IMR-90 (cell line): ENCODE measurements around the gene SLC25A15. TPM values are rescaled to one million over a fixed set of nuclear protein-coding genes. Genes with fewer than 3 reads are reported as not detected.

Experiments used
- ATAC-seq: fragments of 200-7000 bp; cut with Tn5 transposase; 2 replicates; pipeline ENCODE4 v1.9.1; 2020; ENCODE audit warnings: low read depth, mild to moderate bottlenecking, moderate library complexity
- BruUV-seq: library from RNA; stranded (reverse); fragments of 400-500 nt; replicated peaks from 2 replicates; lab custom pipeline; 2021; lab: Mats Ljungman, UMichigan
- CTCF ChIA-PET: fragments of 300-600 bp; formaldehyde crosslinking; extraction: SDS; loops from one replicate; lab custom pipeline; 2021; ENCODE audit warnings: antibody characterized with exemption; lab: Yijun Ruan, JAX
- POLR2A ChIA-PET: fragments of 300-600 bp; sonication (Branson Sonifier 250); formaldehyde crosslinking; loops from one replicate; lab custom pipeline; 2022; ENCODE audit warnings: antibody characterized with exemption; ENCODE audit not compliant: unreplicated experiment; lab: Charles Lee
- DNase-seq: peaks from one replicate; pipeline ENCODE4 v3.0.0; 2013
- H2AFZ ChIP-seq: replicated peaks from 2 replicates; pipeline ENCODE3; 2013; ENCODE audit warnings: low read length, mild to moderate bottlenecking; ENCODE audit not compliant: poor library complexity
- H2AK5ac ChIP-seq: 2 replicates; pipeline ENCODE4 v1.6.1; 2013; ENCODE audit warnings: low read depth, low read length, inconsistent platforms
- H2AK9ac ChIP-seq: replicated peaks from 2 replicates; pipeline ENCODE3; 2013; ENCODE audit warnings: mild to moderate bottlenecking, low read depth, low read length, moderate library complexity; ENCODE audit not compliant: poor library complexity
- H2BK120ac ChIP-seq: 2 replicates; pipeline ENCODE4 v1.6.1; 2013; ENCODE audit warnings: low read depth, low read length, inconsistent platforms
- H2BK15ac ChIP-seq: 3 replicates; pipeline ENCODE4 v1.6.1; 2013; ENCODE audit warnings: low read depth, low read length, inconsistent platforms
- H2BK20ac ChIP-seq: 2 replicates; pipeline ENCODE4 v1.6.1; 2013; ENCODE audit warnings: low read depth, mild to moderate bottlenecking, inconsistent platforms, low read length, moderate library complexity
- H2BK5ac ChIP-seq: 2 replicates; pipeline ENCODE4 v1.6.1; 2013; ENCODE audit warnings: mild to moderate bottlenecking, low read depth, low read length, inconsistent platforms; ENCODE audit not compliant: poor library complexity, severe bottlenecking
- H3K14ac ChIP-seq: replicated peaks from 2 replicates; pipeline ENCODE4 v1.6.1; 2013; ENCODE audit warnings: low read depth, low read length, inconsistent platforms
- H3K18ac ChIP-seq: 2 replicates; pipeline ENCODE4 v1.6.1; 2013; ENCODE audit warnings: low read depth, low read length, control low read depth
- H3K23ac ChIP-seq: 2 replicates; pipeline ENCODE4 v1.6.1; 2013; ENCODE audit warnings: low read depth, low read length, inconsistent platforms
- H3K27ac ChIP-seq: 2 replicates; pipeline ENCODE4 v1.5.1; 2013; ENCODE audit warnings: mild to moderate bottlenecking, control low read depth, low read length; ENCODE audit not compliant: insufficient read depth
- H3K27me3 ChIP-seq: 2 replicates; pipeline ENCODE4 v1.6.1; 2013; ENCODE audit warnings: low read length; ENCODE audit not compliant: control insufficient read depth, insufficient read depth
- H3K36me3 ChIP-seq: 2 replicates; pipeline ENCODE4 v1.6.1; 2013; ENCODE audit warnings: low read length, mixed read lengths; ENCODE audit not compliant: control insufficient read depth, insufficient read depth
- H3K4ac ChIP-seq: 2 replicates; pipeline ENCODE4 v1.6.1; 2013; ENCODE audit warnings: low read depth, low read length, inconsistent platforms
- H3K4me1 ChIP-seq: 2 replicates; pipeline ENCODE4 v1.6.1; 2013; ENCODE audit warnings: low read length, mixed read lengths; ENCODE audit not compliant: control insufficient read depth, insufficient read depth
- H3K4me2 ChIP-seq: 2 replicates; pipeline ENCODE4 v1.6.1; 2013; ENCODE audit warnings: low read depth, mild to moderate bottlenecking, control low read depth, low read length, moderate library complexity
- H3K4me3 ChIP-seq: 2 replicates; pipeline ENCODE4 v1.5.1; 2013; ENCODE audit warnings: low read depth, mild to moderate bottlenecking, control low read depth, low read length, moderate library complexity; ENCODE audit not compliant: insufficient read depth
- H3K56ac ChIP-seq: 2 replicates; pipeline ENCODE4 v1.6.1; 2013; ENCODE audit warnings: low read length, inconsistent platforms; ENCODE audit not compliant: insufficient read depth; ENCODE audit errors: extremely low read depth
- H3K79me1 ChIP-seq, 2 experiments: 2 replicates each; pipeline ENCODE4 v1.6.1; 2013; ENCODE audit warnings: low read length in 2 of 2, inconsistent platforms in 1 of 2, low read depth in 1 of 2
- H3K9ac ChIP-seq: 2 replicates; pipeline ENCODE4 v1.6.1; 2013; ENCODE audit warnings: low read depth, low read length, control low read depth
- H3K9me1 ChIP-seq: 2 replicates; pipeline ENCODE4 v1.6.1; 2013; ENCODE audit warnings: low read length, inconsistent platforms; ENCODE audit not compliant: insufficient read depth
- H3K9me3 ChIP-seq: 2 replicates; pipeline ENCODE4 v1.6.1; 2013; ENCODE audit warnings: low read length; ENCODE audit not compliant: control insufficient read depth, insufficient read depth
- H4K20me1 ChIP-seq: 2 replicates; pipeline ENCODE4 v1.6.1; 2013; ENCODE audit warnings: low read length, inconsistent platforms; ENCODE audit not compliant: insufficient read depth
- H4K5ac ChIP-seq: 2 replicates; pipeline ENCODE4 v1.6.1; 2013; ENCODE audit warnings: mild to moderate bottlenecking, low read depth, low read length, control low read depth
- H4K8ac ChIP-seq, 2 experiments: 2 replicates each; pipeline ENCODE4 v1.6.1; 2013; ENCODE audit warnings: low read depth in 2 of 2, low read length in 2 of 2, control low read depth in 1 of 2, inconsistent platforms in 1 of 2
- H4K91ac ChIP-seq: 2 replicates; pipeline ENCODE4 v1.6.1; 2013; ENCODE audit warnings: low read depth, low read length, inconsistent platforms; ENCODE audit not compliant: insufficient read depth
- CHD1 ChIP-seq: IDR thresholded peaks from 2 replicates; pipeline ENCODE4 v1.6.1; 2012; ENCODE audit warnings: low read depth, low read length, improper control_type of control experiment
- WGBS, 2 experiments: methylation state at CpG; one replicate each; pipeline versions ENCODE4 v1.1.5 to v1.1.7; 2013; ENCODE audit warnings: missing lambda C conversion rate in 2 of 2; ENCODE audit not compliant: insufficient read length in 1 of 2; ENCODE audit errors: extremely low coverage in 2 of 2; 5-methylcytosine and 5-hydroxymethylcytosine counted together
- dilution Hi-C: fragments of 300-500 bp; cut with HindIII; formaldehyde crosslinking; loops from one replicate; pipeline ENCODE4 v1.14.3; 2018; ENCODE audit warnings: low sequenced_read_pairs; ENCODE audit not compliant: unreplicated experiment
- in situ Hi-C: fragments of 300-500 bp; cut with MboI; formaldehyde crosslinking; loops from 3 replicates; pipeline ENCODE4 v1.14.3; 2019; ENCODE audit warnings: low sequenced_read_pairs, inconsistent platforms, mixed read lengths
- intact Hi-C: fragments of 100-400 bp; cut with micrococcal nuclease; formaldehyde crosslinking; loops from 2 replicates; pipeline ENCODE4 v1.10.0; 2022
- polyA plus RNA-seq, 3 experiments: library from polyadenylated mRNA; depleted of rRNA; stranded (reverse); fragments of >200 nt; gene quantifications; 2 replicates each; pipeline ENCODE4 v1.2.3, GENCODE V29; 2012; ENCODE audit warnings: low replicate concordance in 1 of 3
- total RNA-seq: library from RNA; depleted of rRNA; stranded (reverse); fragments of >200 nt; gene quantifications from 2 replicates; pipeline ENCODE4 v1.2.3, GENCODE V29; 2012
- TF ChIP-seq, protein P1 (sequence below): conservative IDR thresholded peaks from 2 replicates; pipeline ENCODE4 v1.5.1; 2012; ENCODE audit warnings: mild to moderate bottlenecking, low read depth, low read length, improper control_type of control experiment

The SLC25A15 gene
- total and polyA plus RNA-seq, 2 of the 4 experiments (the other 2 are of a cell fraction) = 5.4 to 13.3 TPM

DNA sequence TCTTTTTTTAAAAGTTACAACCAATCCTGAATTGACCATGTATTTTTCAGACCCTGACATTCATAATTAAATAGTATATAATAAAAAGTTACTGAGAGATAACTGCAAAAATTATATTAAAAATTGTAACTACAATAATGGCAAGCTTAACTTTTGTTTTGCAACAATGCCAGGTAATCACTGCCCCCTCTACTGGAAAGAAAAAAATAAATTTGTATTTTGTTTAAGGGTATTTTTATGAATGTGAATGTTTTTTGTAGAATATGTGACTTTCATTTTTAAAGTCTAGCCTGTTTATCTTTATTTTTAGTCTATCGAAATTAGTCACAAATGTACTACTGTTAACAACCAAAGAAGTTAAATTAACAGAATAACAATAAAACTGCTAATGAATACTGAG is 40.1 kb upstream of the SLC25A15 start:
- intact Hi-C loops (no loop called here), in situ Hi-C loops (no loop called here), dilution Hi-C loops (no loop called here)
- POLR2A ChIA-PET = no interaction called here
- Histone ChIP-seq H3K9me1 (no peaks in the 10 kb centered on the region), H3K4me2 (no peak overlapping the region), H3K9ac (no peak overlapping the region), H3K23ac (no peak overlapping the region), H4K5ac (no peak overlapping the region), H3K4me1 (no peaks in the 10 kb centered on the region), H3K18ac (no peak overlapping the region), H2BK15ac (no peak overlapping the region), H3K56ac (no peak overlapping the region), H3K27me3 (no peaks in the 10 kb centered on the region), H3K27ac (no peak overlapping the region), H2AK9ac (no peak overlapping the region), H2BK20ac (no peak overlapping the region), H3K36me3 (peaks cover 9% of the 10 kb centered on the region), H4K8ac (no peak overlapping the region), H4K91ac (no peak overlapping the region), H2BK5ac (no peak overlapping the region), H4K20me1 (no peaks in the 10 kb centered on the region), H3K79me1 (no peaks in the 10 kb centered on the region), H2BK120ac (no peak overlapping the region), H3K4ac (no peak overlapping the region), H3K4me3 (no peak overlapping the region), H2AFZ (no peak overlapping the region), H3K9me3 (no peaks in the 10 kb centered on the region), H3K14ac (no peak overlapping the region), H2AK5ac (no peak overlapping the region)
- DNase-seq (no peak), ATAC-seq (no peak)
- CTCF ChIA-PET = no interaction called here
- no CpG with 5 or more reads among the region's 1 CpG for WGBS, 2 experiments
- no TSS peak for BruUV-seq
- no peak for TF ChIP-seq CHD1
- TF ChIP-seq, protein P1, sequence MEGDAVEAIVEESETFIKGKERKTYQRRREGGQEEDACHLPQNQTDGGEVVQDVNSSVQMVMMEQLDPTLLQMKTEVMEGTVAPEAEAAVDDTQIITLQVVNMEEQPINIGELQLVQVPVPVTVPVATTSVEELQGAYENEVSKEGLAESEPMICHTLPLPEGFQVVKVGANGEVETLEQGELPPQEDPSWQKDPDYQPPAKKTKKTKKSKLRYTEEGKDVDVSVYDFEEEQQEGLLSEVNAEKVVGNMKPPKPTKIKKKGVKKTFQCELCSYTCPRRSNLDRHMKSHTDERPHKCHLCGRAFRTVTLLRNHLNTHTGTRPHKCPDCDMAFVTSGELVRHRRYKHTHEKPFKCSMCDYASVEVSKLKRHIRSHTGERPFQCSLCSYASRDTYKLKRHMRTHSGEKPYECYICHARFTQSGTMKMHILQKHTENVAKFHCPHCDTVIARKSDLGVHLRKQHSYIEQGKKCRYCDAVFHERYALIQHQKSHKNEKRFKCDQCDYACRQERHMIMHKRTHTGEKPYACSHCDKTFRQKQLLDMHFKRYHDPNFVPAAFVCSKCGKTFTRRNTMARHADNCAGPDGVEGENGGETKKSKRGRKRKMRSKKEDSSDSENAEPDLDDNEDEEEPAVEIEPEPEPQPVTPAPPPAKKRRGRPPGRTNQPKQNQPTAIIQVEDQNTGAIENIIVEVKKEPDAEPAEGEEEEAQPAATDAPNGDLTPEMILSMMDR = 0 out of 2 replicates have a peak, but pooled peaks have one; percentile 10
